ENCODE data around the gene APEX2. TPM values are rescaled to one million over a fixed set of nuclear protein-coding genes. Genes with fewer than 3 reads are reported as not detected.

The APEX2 gene
- total RNA-seq, 1 experiment from 2014 or later, result 28.5 TPM

DNA sequence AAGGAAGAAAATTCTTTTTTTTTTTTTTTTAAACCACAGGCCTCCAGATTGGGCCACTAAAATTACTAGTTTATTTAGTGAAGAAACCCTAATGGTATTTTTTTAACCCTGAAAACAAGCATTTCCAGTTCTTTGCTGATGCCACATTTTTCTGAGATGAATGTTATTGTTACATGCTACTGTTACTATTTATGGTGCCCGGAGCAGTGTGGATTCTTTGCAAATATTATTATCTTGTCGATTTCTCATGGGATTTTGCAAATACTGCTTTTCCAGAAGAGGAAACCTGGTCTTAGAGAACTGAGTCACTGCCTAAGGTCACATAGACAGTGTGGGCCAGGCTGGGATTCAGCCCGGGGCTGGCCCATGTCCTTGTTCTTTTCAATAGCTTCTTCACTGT, 39.3 kb downstream of the APEX2 start:
- no CpG with 5 or more reads among the region's 3 CpGs for WGBS (ENCODE audit: extremely low coverage, insufficient read length, low lambda C conversion rate)
- H2BK120ac ChIP-seq (ENCODE audit: low read depth, low read length, poor library complexity, severe bottlenecking), result no peak overlapping the region
- no peak overlapping the region for H4K5ac ChIP-seq (ENCODE audit: insufficient read length, low read depth, low read length)
- H3K27me3 ChIP-seq (ENCODE audit: insufficient read depth, low read length), result no peaks in the 10 kb centered on the region
- no peak overlapping the region for H3K9ac ChIP-seq (ENCODE audit: extremely low read depth, insufficient read length, low read length)
- H4K8ac ChIP-seq (replicated peaks; ENCODE audit: insufficient read length, low read depth, low read length), result no peak overlapping the region
- Mint-ChIP-seq H3K9me3 (peaks cover 51 to 63% of the 10 kb centered on the region in 2 experiments), H3K4me1 (no peaks in the 10 kb centered on the region), H3K27me3 (ENCODE audit: low read depth) (no peaks in the 10 kb centered on the region; the same call in 1 of the 2 replicates), H3K27ac (no peak overlapping the region), H3K36me3 (ENCODE audit: insufficient read depth in 1 of 3, low read depth in 3 of 3) (peaks cover 0 to 4% (median 0%) of the 10 kb centered on the region in 3 experiments; a peak in 4 of 7 replicates), H3K4me3 (no peak overlapping the region)
- no peak overlapping the region for H3K14ac ChIP-seq (ENCODE audit: insufficient read depth, low read length)
- H3K4ac ChIP-seq (ENCODE audit: low read depth, low read length), result no peak overlapping the region
- H3K79me1 ChIP-seq (ENCODE audit: insufficient read depth, low read depth, low read length, poor library complexity, severe bottlenecking), result no peaks in the 10 kb centered on the region
- H2BK15ac ChIP-seq (ENCODE audit: low read depth, low read length), result no peak overlapping the region
- H3K18ac ChIP-seq (ENCODE audit: insufficient read length, low read depth, low read length), result no peak overlapping the region
- no peak overlapping the region for H3K4me2 ChIP-seq (ENCODE audit: insufficient read depth, insufficient read length, low read length)
- no peaks in the 10 kb centered on the region for H3K23me2 ChIP-seq (ENCODE audit: insufficient read length, low read depth, low read length, poor library complexity, severe bottlenecking)
- no peak for TF ChIP-seq CTCF (conservative IDR thresholded peaks at IDR 0.05)
- H3K27ac ChIP-seq (ENCODE audit: insufficient read length, low read depth, low read length), result no peak overlapping the region
- no peak overlapping the region for H2BK12ac ChIP-seq (ENCODE audit: insufficient read length, low read depth, low read length)
- no peaks in the 10 kb centered on the region for H4K20me1 ChIP-seq (ENCODE audit: control insufficient read depth, insufficient read depth, insufficient read length)
- DNase-seq, result no peak
- no peak overlapping the region for H4K91ac ChIP-seq (ENCODE audit: insufficient read length, low read depth, low read length)
- H3K56ac ChIP-seq (ENCODE audit: insufficient read length, low read depth, low read length), result no peak overlapping the region
- H2AFZ ChIP-seq (ENCODE audit: low read length), result no peak overlapping the region
- H3K23ac ChIP-seq (ENCODE audit: insufficient read length, low read depth, low read length), result no peak overlapping the region
- H3K79me2 ChIP-seq (ENCODE audit: insufficient read depth, low read length), result no peaks in the 10 kb centered on the region
- H2BK20ac ChIP-seq (ENCODE audit: low read depth, low read length, poor library complexity, severe bottlenecking), result no peak overlapping the region
- no peak overlapping the region for H2BK5ac ChIP-seq (ENCODE audit: insufficient read length, low read length)
- H3K4me1 ChIP-seq (ENCODE audit: insufficient read depth, low read length), result no peaks in the 10 kb centered on the region
- no peak overlapping the region for H2AK5ac ChIP-seq (ENCODE audit: insufficient read length, low read length)
- H3T11ph ChIP-seq (ENCODE audit: low read length), result no peak overlapping the region
- peaks cover 4% of the 10 kb centered on the region for H3K9me3 ChIP-seq (ENCODE audit: control insufficient read depth, low read depth, low read length)
